LNCaP clone FGC (cell line): Measurements from ENCODE around the gene SUSD3.

Experiments used
- DNase-seq: peaks from one replicate; pipeline ENCODE4 v3.0.0-alpha.2; 2011; ENCODE audit warnings: low read depth
- H3K4me3 ChIP-seq: 2 replicates; pipeline ENCODE4 v1.5.1; 2011; ENCODE audit warnings: mild to moderate bottlenecking, low read depth, low read length, control low read depth
- TF ChIP-seq, protein P1 (sequence below): IDR thresholded peaks from 2 replicates; pipeline ENCODE4 v1.5.1; 2012; ENCODE audit warnings: mild to moderate bottlenecking; ENCODE audit not compliant: control insufficient read depth, insufficient read depth; ENCODE audit errors: extremely low read depth

SUSD3 gene

DNA sequence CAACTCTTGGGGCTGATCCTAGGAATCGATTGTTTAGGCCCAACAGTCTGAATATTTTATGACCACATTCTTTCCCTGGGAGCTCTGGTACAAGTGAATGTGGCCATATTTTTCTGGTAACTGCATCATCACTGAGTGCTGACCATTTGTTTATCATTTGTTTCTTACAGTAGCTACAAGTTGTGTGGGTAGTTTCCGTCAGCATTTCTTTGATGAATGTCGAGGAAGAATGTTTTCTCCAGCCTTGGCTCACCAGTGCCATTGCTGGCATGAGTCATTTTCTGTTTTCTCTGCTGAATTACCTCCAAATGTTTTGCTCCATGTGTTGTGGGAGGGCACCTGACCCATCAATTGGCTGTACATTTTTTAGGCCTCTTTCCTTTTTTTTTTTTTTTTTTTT lies 23.4 kb downstream of the SUSD3 start:
- no peak overlapping the region for H3K4me3 ChIP-seq
- no peak for DNase-seq
- TF ChIP-seq, protein P1, sequence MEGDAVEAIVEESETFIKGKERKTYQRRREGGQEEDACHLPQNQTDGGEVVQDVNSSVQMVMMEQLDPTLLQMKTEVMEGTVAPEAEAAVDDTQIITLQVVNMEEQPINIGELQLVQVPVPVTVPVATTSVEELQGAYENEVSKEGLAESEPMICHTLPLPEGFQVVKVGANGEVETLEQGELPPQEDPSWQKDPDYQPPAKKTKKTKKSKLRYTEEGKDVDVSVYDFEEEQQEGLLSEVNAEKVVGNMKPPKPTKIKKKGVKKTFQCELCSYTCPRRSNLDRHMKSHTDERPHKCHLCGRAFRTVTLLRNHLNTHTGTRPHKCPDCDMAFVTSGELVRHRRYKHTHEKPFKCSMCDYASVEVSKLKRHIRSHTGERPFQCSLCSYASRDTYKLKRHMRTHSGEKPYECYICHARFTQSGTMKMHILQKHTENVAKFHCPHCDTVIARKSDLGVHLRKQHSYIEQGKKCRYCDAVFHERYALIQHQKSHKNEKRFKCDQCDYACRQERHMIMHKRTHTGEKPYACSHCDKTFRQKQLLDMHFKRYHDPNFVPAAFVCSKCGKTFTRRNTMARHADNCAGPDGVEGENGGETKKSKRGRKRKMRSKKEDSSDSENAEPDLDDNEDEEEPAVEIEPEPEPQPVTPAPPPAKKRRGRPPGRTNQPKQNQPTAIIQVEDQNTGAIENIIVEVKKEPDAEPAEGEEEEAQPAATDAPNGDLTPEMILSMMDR: no peak

DNA sequence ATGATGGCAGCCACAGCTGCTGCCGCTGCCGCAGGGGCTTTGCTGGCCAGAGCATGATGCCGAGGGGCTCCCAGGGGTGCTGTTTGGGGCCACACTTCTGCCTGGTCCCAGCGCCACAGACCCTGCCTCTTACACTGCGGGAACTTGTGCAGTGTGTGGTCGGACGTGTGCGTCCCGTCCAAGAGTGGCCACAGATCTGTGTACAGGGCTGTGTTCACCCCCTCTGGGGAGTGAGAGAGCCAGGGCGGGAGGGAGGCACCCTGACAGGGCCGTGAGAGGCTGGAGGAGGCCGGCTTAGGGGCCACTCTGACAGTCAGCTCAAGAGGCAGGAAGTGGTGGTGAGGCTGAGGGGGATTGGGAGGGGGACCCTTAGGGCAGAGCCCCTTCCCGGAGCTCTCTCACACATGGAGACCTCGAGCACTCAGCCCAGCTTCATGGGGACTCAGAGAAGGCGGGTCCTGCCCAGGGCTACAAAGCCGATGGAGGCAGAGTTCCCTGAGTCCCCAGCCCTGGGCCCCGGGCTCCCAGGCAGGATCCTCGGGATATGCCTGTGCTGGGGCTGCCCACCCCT lies 24.4 kb downstream of the SUSD3 start:
- H3K4me3 ChIP-seq: no peak overlapping the region
- DNase-seq: no peak
- TF ChIP-seq, protein P1: no peak

GRCh38 chr9:93083592-93084470 lies 25.3 kb downstream of the SUSD3 start:
- H3K4me3 ChIP-seq: no peak overlapping the region
- TF ChIP-seq, protein P1: no peak
- DNase-seq: no peak

DNA sequence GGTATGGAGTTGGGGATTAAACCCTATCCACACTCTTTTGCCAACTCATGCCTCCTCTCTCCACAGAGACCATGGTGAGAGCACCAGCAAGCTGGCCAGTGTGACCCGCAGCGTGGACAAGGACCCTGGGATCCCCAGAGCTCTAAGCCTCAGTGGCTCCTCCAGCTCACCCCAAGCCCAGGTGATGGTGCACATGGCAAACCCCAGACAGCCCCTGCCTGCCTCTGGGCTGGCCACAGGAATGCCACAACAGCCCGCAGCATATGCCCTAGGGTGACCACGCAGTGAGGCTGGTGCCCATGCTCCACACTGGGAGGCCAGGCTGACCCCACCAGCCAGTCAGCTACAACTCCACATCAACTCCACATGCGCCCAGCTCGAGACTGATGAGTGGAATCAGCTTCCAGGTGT lies 26.0 kb downstream of the SUSD3 start:
- DNase-seq: no peak
- TF ChIP-seq, protein P1: no peak
- no peak overlapping the region for H3K4me3 ChIP-seq

GRCh38 chr9:93085676-93086075 lies 27.2 kb downstream of the SUSD3 start:
- TF ChIP-seq, protein P1: no peak
- no peak overlapping the region for H3K4me3 ChIP-seq
- no peak for DNase-seq

GRCh38 chr9:93086447-93087224 lies 28.1 kb downstream of the SUSD3 start:
- H3K4me3 ChIP-seq: no peak overlapping the region
- no peak for DNase-seq
- TF ChIP-seq, protein P1: no peak
